ENCODE data around the gene BSPRY.
"Not testable (repeated sequence)": the region's sequence is repeated elsewhere in the genome, so short reads cannot be mapped to it uniquely, and the experiment has no call there.

Gene BSPRY

GRCh38 chr9:113379829-113380210, 30.5 kb downstream of the BSPRY start:
- H3K4me1 ChIP-seq (ENCODE audit: control insufficient read depth, low read depth, low read length); H3K9ac ChIP-seq (ENCODE audit: low read length); H4K8ac ChIP-seq (ENCODE audit: low read depth, low read length); H3K4me2 ChIP-seq (ENCODE audit: low read length); H3K56ac ChIP-seq (ENCODE audit: low read length); H4K5ac ChIP-seq (ENCODE audit: low read length); H3K27ac ChIP-seq (ENCODE audit: low read depth, low read length); H2AK5ac ChIP-seq (ENCODE audit: low read length); H3K79me2 ChIP-seq (ENCODE audit: control insufficient read depth, insufficient read depth, low read length); H2BK5ac ChIP-seq (ENCODE audit: low read length); H3K36me3 ChIP-seq (ENCODE audit: control insufficient read depth, insufficient read depth, low read length); H3K4ac ChIP-seq (ENCODE audit: low read depth, low read length); H2BK15ac ChIP-seq (replicated peaks; ENCODE audit: low read depth); DNase-seq; H3K23ac ChIP-seq (ENCODE audit: low read length); H3K18ac ChIP-seq (ENCODE audit: low read length); H3K4me3 ChIP-seq (ENCODE audit: low read length); H3K27me3 ChIP-seq (ENCODE audit: insufficient read depth, low read length, poor library complexity); H2BK120ac ChIP-seq (ENCODE audit: low read depth, low read length); H3K79me1 ChIP-seq (ENCODE audit: low read length): not testable (repeated sequence)
- WGBS (ENCODE audit: extremely low coverage, insufficient coverage, low lambda C conversion rate): no CpG with 5 or more reads among the region's 2 CpGs

GRCh38 chr9:113380869-113381378, 31.6 kb downstream of the BSPRY start:
- Histone ChIP-seq H3K56ac (ENCODE audit: low read length) (no peak overlapping the region), H3K4me1 (ENCODE audit: control insufficient read depth, low read depth, low read length) (no peaks in the 10 kb centered on the region), H3K79me2 (ENCODE audit: control insufficient read depth, insufficient read depth, low read length) (no peaks in the 10 kb centered on the region), H4K5ac (ENCODE audit: low read length) (no peak overlapping the region), H3K27ac (ENCODE audit: low read depth, low read length) (no peak overlapping the region), H3K23ac (ENCODE audit: low read length) (no peak overlapping the region), H4K8ac (ENCODE audit: low read depth, low read length) (no peak overlapping the region), H3K4me3 (ENCODE audit: low read length) (no peak overlapping the region), H3K27me3 (ENCODE audit: insufficient read depth, low read length, poor library complexity) (no peaks in the 10 kb centered on the region), H3K4ac (ENCODE audit: low read depth, low read length) (no peak overlapping the region), H2AK5ac (ENCODE audit: low read length) (no peak overlapping the region), H3K9ac (ENCODE audit: low read length) (no peak overlapping the region), H2BK15ac (replicated peaks; ENCODE audit: low read depth) (no peak overlapping the region), H3K79me1 (ENCODE audit: low read length) (no peaks in the 10 kb centered on the region), H2BK120ac (ENCODE audit: low read depth, low read length) (no peak overlapping the region), H3K4me2 (ENCODE audit: low read length) (no peak overlapping the region), H2BK5ac (ENCODE audit: low read length) (no peak overlapping the region), H3K36me3 (ENCODE audit: control insufficient read depth, insufficient read depth, low read length) (no peaks in the 10 kb centered on the region), H3K18ac (ENCODE audit: low read length) (no peak overlapping the region)
- WGBS (ENCODE audit: extremely low coverage, insufficient coverage, low lambda C conversion rate): no CpG with 5 or more reads among the region's 1 CpG
- no peak for DNase-seq

- not testable (repeated sequence) for H2BK120ac ChIP-seq (ENCODE audit: low read depth, low read length)
- no CpG with 5 or more reads among the region's 7 CpGs for WGBS (ENCODE audit: extremely low coverage, insufficient coverage, low lambda C conversion rate)
Measured at GRCh38 chr9:113381441-113381840, 32.1 kb downstream of the BSPRY start.

GRCh38 chr9:113381909-113382411, 32.6 kb downstream of the BSPRY start:
- Histone ChIP-seq H3K23ac (ENCODE audit: low read length) (no peak overlapping the region), H3K9ac (ENCODE audit: low read length) (no peak overlapping the region), H3K79me2 (ENCODE audit: control insufficient read depth, insufficient read depth, low read length) (no peaks in the 10 kb centered on the region), H3K27me3 (ENCODE audit: insufficient read depth, low read length, poor library complexity) (no peaks in the 10 kb centered on the region), H4K5ac (ENCODE audit: low read length) (no peak overlapping the region), H3K79me1 (ENCODE audit: low read length) (no peaks in the 10 kb centered on the region), H3K4me2 (ENCODE audit: low read length) (no peak overlapping the region), H2BK120ac (ENCODE audit: low read depth, low read length) (no peak overlapping the region), H3K36me3 (ENCODE audit: control insufficient read depth, insufficient read depth, low read length) (no peaks in the 10 kb centered on the region), H2AK5ac (ENCODE audit: low read length) (no peak overlapping the region), H2BK15ac (replicated peaks; ENCODE audit: low read depth) (no peak overlapping the region), H3K27ac (ENCODE audit: low read depth, low read length) (no peak overlapping the region), H3K56ac (ENCODE audit: low read length) (no peak overlapping the region), H4K8ac (ENCODE audit: low read depth, low read length) (no peak overlapping the region), H3K4me3 (ENCODE audit: low read length) (no peak overlapping the region), H2BK5ac (ENCODE audit: low read length) (no peak overlapping the region), H3K18ac (ENCODE audit: low read length) (no peak overlapping the region), H3K4ac (ENCODE audit: low read depth, low read length) (no peak overlapping the region), H3K4me1 (ENCODE audit: control insufficient read depth, low read depth, low read length) (no peaks in the 10 kb centered on the region)
- WGBS (ENCODE audit: extremely low coverage, insufficient coverage, low lambda C conversion rate): no CpG with 5 or more reads among the region's 8 CpGs
- no peak for DNase-seq

More at GRCh38 chr9:113381441-113381840, 32.1 kb downstream of the BSPRY start:
- not testable (repeated sequence) for DNase-seq; H3K4me3 ChIP-seq (ENCODE audit: low read length); H3K4me1 ChIP-seq (ENCODE audit: control insufficient read depth, low read depth, low read length); H3K79me1 ChIP-seq (ENCODE audit: low read length); H4K8ac ChIP-seq (ENCODE audit: low read depth, low read length); H3K27ac ChIP-seq (ENCODE audit: low read depth, low read length); H3K9ac ChIP-seq (ENCODE audit: low read length); H3K36me3 ChIP-seq (ENCODE audit: control insufficient read depth, insufficient read depth, low read length); H2BK5ac ChIP-seq (ENCODE audit: low read length); H3K4me2 ChIP-seq (ENCODE audit: low read length); H3K23ac ChIP-seq (ENCODE audit: low read length); H2AK5ac ChIP-seq (ENCODE audit: low read length); H3K79me2 ChIP-seq (ENCODE audit: control insufficient read depth, insufficient read depth, low read length); H4K5ac ChIP-seq (ENCODE audit: low read length); H2BK15ac ChIP-seq (replicated peaks; ENCODE audit: low read depth); H3K18ac ChIP-seq (ENCODE audit: low read length); H3K56ac ChIP-seq (ENCODE audit: low read length); H3K4ac ChIP-seq (ENCODE audit: low read depth, low read length); H3K27me3 ChIP-seq (ENCODE audit: insufficient read depth, low read length, poor library complexity)

GRCh38 chr9:113386571-113387393, 37.4 kb downstream of the BSPRY start:
- H3K23ac ChIP-seq (ENCODE audit: low read length): no peak overlapping the region
- no peak overlapping the region for H2AK5ac ChIP-seq (ENCODE audit: low read length)
- no peaks in the 10 kb centered on the region for H3K4me1 ChIP-seq (ENCODE audit: control insufficient read depth, low read depth, low read length)
- no peaks in the 10 kb centered on the region for H3K79me2 ChIP-seq (ENCODE audit: control insufficient read depth, insufficient read depth, low read length)
- H2BK5ac ChIP-seq (ENCODE audit: low read length): no peak overlapping the region
- H3K27ac ChIP-seq (ENCODE audit: low read depth, low read length): no peak overlapping the region
- H4K8ac ChIP-seq (ENCODE audit: low read depth, low read length): no peak overlapping the region
- H3K56ac ChIP-seq (ENCODE audit: low read length): no peak overlapping the region
- H3K4ac ChIP-seq (ENCODE audit: low read depth, low read length): no peak overlapping the region
- DNase-seq: peak; percentile 35
- no peak overlapping the region for H4K5ac ChIP-seq (ENCODE audit: low read length)
- H2BK15ac ChIP-seq (replicated peaks; ENCODE audit: low read depth): no peak overlapping the region
- H3K79me1 ChIP-seq (ENCODE audit: low read length): no peaks in the 10 kb centered on the region
- no peak overlapping the region for H3K4me3 ChIP-seq (ENCODE audit: low read length)
- peaks cover 4% of the 10 kb centered on the region for H3K36me3 ChIP-seq (ENCODE audit: control insufficient read depth, insufficient read depth, low read length)
- 100% methylated on average over 1 of the region's 4 CpGs for WGBS (ENCODE audit: extremely low coverage, insufficient coverage, low lambda C conversion rate)
- no peak overlapping the region for H3K18ac ChIP-seq (ENCODE audit: low read length)
- no peak overlapping the region for H3K4me2 ChIP-seq (ENCODE audit: low read length)
- H3K9ac ChIP-seq (ENCODE audit: low read length): no peak overlapping the region
- H2BK120ac ChIP-seq (ENCODE audit: low read depth, low read length): no peak overlapping the region
- H3K27me3 ChIP-seq (ENCODE audit: insufficient read depth, low read length, poor library complexity): no peaks in the 10 kb centered on the region
